ENCODE measurements around the gene TCF7.

DNA sequence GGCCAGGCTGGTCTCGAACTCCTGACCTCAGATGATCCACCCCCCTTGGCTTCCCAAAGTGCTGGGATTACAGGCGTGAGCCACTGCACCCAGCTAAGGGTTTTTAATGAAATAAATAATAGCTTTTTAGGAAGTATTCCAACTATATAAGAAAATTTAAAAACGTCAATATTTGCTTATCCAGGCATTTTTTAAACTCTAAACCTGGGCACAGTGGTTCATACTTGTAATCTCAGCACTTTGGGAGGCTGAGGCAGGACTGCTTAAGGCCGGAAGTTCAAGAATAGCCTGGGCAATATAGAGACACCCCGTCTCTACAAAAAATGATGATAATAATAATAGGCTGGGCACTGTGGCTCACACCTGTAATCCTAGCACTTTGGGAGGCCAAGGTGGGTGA lies 48.1 kb downstream of the TCF7 start:
- TF ChIP-seq SIN3A (IDR thresholded peaks at IDR 0.05; ENCODE audit: borderline replicate concordance, low read depth, low read length) (no peak), POLR2AphosphoS5 (IDR thresholded peaks at IDR 0.05; ENCODE audit: low read depth, low read length) (no peak), RFX5 (IDR thresholded peaks at IDR 0.05; ENCODE audit: low read length) (no peak), RCOR1 (IDR thresholded peaks at IDR 0.05; ENCODE audit: low read length) (no peak), MXI1 (IDR thresholded peaks at IDR 0.05; ENCODE audit: low read depth, low read length) (no peak), EZH2phosphoT487 (IDR thresholded peaks at IDR 0.05; ENCODE audit: borderline replicate concordance, low read depth) (no peak), TCF12 (IDR thresholded peaks at IDR 0.05) (no peak), SMC3 (IDR thresholded peaks at IDR 0.05; ENCODE audit: low read depth, low read length) (no peak)
- TF ChIP-seq, protein P1, sequence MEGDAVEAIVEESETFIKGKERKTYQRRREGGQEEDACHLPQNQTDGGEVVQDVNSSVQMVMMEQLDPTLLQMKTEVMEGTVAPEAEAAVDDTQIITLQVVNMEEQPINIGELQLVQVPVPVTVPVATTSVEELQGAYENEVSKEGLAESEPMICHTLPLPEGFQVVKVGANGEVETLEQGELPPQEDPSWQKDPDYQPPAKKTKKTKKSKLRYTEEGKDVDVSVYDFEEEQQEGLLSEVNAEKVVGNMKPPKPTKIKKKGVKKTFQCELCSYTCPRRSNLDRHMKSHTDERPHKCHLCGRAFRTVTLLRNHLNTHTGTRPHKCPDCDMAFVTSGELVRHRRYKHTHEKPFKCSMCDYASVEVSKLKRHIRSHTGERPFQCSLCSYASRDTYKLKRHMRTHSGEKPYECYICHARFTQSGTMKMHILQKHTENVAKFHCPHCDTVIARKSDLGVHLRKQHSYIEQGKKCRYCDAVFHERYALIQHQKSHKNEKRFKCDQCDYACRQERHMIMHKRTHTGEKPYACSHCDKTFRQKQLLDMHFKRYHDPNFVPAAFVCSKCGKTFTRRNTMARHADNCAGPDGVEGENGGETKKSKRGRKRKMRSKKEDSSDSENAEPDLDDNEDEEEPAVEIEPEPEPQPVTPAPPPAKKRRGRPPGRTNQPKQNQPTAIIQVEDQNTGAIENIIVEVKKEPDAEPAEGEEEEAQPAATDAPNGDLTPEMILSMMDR (IDR thresholded peaks at IDR 0.05) = no peak
- TF ChIP-seq, protein P2, sequence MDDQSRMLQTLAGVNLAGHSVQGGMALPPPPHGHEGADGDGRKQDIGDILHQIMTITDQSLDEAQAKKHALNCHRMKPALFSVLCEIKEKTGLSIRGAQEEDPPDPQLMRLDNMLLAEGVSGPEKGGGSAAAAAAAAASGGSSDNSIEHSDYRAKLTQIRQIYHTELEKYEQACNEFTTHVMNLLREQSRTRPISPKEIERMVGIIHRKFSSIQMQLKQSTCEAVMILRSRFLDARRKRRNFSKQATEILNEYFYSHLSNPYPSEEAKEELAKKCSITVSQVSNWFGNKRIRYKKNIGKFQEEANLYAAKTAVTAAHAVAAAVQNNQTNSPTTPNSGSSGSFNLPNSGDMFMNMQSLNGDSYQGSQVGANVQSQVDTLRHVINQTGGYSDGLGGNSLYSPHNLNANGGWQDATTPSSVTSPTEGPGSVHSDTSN (IDR thresholded peaks at IDR 0.05) = no peak

Measured in SK-N-SH (cell line).